Measurements from ENCODE around the gene S100A16.

S100A16 gene

DNA sequence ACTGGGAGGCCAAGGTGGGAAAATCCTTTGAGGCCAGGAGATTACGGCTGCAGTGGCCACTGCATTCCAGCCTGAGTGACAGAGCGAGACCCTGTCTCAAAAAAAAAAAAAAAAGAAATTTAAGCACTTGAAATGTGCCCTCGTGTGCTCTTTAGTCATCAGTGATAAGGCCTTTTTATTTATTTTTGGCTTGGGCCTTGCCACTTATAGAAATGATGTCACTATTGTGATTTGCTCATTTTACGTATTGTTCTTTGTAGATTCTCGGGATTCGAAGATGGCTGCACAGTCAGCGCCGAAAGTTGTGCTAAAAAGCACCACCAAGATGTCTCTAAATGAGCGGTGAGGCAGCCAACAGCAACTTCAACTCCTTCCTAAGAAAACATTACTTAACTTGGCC, 23.4 kb upstream of the S100A16 start:
- DNase-seq = no peak

DNA sequence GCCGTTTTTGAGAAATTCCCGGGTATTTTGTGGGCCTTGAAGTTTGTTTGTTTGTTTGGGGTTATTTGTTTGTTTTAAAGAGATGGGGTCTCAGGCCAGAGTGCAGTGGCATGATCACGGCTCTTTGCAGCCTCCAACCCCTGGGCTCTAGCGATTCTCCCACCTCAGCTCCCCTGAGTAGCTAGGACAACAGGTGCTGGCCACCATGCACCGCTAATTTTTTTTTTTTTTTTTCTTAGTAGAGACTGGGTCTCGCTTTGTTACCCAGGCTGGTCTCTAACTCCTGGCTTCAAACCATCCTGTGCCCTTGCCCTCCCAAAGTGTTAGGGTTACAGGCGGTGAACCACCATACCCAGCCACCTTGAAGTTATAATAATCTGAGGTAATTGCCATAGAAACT, 22.9 kb upstream of the S100A16 start:
- no peak for DNase-seq

DNA sequence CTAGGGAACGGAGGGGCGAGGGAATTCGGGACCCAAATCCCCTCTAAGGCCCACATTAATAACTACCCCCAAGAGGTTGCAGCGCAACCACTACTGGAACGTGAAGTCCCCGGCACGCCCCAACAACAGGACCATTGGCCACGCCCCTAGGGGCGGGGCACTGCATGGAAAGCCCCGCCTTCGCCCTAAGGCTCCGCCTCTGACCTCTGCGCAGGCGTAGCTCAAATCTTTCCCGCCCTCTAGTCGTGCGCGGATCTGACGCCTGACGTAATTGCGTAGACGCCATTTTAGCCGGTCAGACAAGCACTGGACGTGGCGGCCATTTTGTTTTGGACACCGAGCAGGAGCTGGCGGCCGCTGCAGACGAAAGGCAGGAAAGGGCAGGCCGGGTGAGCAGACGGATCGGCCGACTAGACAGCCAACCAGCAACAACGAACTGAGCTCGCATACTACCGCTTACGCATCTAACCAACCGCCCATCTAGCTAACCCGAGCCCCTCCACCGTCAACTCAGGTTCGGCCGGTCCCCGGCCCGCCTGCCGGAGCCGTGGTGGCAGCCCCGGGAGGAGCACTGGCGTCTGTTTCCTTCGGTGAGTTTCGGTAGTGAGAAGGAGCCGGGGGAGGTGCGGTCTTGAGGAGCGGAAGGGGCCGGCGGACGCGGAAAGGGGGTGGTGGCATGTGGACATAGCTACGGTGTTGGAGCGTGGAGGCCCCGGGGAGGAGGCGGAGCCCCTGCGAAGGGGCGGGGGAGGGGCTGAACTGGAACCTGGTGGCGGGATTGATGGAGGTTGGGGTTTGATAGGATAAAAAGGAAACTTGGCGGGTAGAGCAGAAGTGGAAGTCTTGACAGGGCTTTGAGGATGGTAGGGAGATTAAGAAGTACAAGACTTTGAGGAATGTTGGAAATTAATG, 21.1 kb upstream of the S100A16 start, which contains the start of gene CHTOP:
Gene CHTOP, plus strand, starts transcription at position 313 of the 912 bp plus-strand sequence. CDS start 2,523 bp downstream, outside the sequence.
- DNase-seq = peak; percentile 68 to 98 (median 96)

DNA sequence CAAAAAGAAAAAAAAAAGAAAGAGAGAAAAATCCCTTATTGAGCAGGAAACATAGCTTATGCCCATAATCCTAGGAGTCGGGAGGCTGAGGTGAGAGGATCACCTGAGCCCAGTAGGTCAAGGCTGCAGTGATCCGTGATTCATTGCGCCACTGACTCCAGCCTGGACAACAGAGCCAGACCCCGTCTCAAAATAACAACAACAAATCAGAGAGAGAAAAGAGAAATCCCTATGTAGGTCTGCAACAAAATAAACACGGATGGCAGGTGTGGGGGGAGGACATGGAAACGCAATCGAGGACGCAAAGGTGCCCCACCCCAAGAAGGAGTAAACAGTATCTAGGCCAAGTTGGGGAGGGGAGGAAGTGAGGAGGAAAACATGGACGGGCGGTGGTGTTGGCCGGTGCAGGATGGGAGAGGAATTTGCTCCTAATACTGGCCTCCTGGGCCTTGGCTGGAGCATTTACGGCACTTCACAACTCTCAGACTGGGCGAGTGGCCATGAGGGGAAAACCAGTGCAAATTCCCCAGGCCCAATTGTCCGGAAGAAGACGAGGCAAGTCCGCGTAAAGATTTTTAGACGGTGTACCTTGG, 20.3 kb upstream of the S100A16 start:
- DNase-seq = no peak

DNA sequence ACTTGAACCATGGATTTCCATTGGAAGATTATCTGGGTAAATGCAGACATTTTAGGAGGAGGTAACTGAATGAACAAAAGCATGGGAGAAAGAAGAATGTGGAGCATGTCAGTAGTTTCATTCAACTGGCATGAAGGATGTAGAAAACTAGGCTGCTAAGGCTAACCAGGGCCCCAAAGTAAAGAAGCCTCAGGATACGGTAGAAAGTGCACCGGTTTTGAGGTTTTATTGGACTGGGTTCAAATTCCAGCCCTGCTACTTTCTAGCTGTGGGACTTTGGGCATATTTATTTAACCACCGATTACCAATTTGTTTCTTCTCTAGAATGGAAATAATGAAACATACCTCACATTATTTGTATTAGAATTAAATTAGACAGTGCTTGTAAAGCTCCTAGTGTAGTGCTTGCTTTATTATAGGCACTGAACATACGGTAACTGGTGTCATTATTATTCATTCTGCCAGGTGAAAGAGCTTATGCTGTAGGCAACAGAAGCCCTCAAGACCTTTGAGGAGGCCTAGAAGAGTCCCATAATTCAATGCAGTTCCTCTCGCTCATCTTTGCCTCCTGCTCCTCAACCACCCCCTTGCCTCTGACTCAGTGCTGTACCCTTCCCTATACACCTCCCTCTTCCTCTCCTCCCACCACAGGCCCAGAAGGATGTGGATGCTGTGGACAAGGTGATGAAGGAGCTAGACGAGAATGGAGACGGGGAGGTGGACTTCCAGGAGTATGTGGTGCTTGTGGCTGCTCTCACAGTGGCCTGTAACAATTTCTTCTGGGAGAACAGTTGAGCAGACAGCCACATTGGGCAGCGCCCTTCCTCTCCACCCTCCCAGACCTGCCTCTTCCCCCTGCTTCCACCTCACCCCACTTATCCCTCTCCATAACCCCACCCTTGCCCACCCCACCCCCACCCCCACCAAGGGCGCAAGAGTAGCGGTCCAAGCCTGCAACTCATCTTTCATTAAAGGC, 18.4 kb upstream of the S100A16 start:
- no peak for DNase-seq

DNA sequence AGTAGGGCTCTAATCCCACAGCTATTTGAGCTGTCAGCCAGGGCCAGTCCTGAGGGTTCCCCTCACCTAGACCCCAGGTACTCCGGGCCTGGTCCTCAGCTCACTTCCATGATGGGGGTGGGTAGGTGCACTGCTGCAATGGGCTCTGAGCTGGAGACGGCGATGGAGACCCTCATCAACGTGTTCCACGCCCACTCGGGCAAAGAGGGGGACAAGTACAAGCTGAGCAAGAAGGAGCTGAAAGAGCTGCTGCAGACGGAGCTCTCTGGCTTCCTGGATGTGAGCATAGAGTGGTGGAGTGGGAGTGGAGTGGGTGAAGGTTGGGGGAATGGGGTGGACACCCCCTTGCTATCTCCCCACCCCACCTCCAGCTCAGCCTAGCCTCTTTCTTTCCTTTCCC, 17.4 kb upstream of the S100A16 start:
- peak in 1 of 14 donors; percentile 47 for DNase-seq

DNA sequence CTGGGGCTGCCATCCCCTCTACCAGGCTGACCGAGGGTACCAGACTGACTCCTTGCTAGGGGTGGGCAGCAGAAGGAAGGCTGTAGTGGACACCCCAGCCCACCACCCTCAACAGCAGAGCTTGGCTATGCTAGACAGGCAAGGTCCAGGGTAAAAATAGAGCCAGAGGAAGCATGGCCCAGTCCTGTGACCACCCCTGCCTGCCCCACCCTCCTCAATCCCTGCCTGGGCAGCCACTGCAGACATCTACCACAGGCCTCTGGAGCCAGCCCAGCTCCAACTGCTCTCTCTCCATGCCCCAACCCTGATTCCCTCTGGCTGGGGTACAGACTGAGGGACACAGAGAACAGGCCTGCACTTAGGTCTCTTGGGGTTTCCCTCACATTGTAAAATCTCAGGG, 17.0 kb upstream of the S100A16 start:
- DNase-seq = peak in 10 of 14 donors; percentile 18 to 60 (median 38)

DNA sequence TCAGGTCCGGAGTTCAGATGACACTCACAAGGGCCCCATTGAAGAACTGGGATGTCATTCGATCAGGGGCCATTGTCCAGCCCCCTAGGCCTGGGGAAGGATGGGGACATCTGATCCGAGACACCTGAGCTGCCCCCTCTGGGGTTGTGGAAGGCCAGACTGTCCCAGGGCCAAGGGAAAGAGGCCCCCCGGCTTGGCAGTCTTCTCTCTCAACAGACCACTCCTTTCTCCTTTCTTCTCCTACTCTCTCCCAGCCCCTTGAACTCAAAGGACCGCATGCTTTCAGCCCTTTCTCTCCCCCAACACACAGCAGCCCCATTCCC, 16.4 kb upstream of the S100A16 start:
- DNase-seq = peak in 1 of 14 donors; percentile 60

DNA sequence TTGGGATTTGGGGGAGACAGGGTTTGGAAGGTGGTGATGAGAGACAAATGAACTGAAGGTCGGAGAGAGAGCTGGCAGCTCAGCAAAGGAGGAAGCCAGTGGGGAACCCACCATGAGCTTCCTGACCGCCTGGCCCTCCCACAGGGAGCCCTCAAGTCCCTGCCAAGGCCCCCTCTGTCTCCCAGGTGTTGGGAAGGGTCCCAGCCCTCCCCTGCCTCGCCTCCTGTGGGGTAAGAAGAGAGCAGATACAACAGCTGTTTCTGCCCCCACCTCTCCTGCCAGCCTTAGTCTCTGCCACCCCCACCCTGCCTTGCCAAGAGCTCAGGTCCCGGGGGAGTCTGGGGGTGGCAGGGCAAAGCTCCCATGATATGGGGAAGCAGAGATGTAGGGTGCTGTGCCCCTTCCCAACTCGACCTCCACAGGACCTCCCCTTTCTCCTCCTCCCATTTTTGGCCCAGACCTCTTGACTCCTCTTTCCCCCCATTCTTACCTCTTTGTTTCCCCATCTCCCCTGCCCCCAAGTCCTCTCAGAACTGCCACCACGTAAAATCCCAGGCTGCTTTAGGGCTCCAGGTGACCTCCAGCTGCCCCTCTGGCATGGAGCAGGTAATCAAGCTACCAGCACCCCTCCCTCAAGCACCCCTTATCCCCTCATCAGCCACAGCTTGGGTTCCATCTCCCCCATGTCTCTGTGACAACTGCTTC, 15.9 kb upstream of the S100A16 start:
- DNase-seq = peak in 2 of 14 donors; percentile 56 to 57

DNA sequence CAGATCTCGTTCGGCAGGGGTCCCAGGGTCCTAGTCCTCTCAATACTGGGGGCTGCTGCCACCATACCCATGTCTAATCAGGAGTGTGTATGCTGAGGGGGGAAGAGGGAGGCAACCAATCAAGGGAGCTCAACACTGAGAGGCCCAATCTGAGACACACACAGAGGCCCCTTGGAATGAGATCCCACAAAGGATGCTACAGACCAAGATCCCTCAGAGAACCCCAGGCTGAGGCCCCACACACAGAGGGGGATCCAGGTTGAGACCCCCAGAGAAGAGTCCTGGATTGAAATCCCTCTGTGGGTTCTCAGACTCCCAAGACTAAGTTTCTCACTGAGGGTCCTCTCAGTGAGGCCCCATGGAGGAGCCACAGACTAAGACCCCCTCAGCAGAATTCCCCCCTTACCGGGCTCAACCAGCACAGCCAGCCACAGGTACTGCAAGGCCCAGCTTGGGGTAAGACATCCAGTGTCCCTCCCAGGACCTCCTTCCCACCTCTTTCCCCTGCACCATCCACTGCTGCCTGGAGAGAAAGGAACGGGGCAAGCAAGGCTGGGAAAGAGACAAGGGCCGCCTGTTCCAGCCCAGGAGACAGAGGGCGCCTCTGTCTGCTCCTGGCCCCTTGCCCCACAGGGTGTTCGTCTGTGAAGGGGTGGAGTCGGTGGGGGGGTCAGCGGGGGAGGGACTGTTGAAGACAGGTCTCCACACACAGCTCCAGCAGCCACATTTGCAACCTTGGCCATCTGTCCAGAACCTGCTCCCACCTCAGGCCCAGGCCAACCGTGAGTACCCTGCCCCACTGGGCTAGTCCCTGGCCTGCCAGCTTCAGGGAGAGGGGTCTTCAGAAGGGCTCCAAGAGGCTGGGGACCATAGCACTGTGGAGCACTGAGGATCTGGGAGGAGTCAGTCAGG, 15.0 kb upstream of the S100A16 start, which contains the start of gene S100A1:
Gene S100A1, plus strand, starts transcription at position 720 of the 912 bp plus-strand sequence. CDS start 2,088 bp downstream, outside the sequence.
- DNase-seq = peak in 12 of 14 donors; percentile 14 to 91 (median 65)

DNA sequence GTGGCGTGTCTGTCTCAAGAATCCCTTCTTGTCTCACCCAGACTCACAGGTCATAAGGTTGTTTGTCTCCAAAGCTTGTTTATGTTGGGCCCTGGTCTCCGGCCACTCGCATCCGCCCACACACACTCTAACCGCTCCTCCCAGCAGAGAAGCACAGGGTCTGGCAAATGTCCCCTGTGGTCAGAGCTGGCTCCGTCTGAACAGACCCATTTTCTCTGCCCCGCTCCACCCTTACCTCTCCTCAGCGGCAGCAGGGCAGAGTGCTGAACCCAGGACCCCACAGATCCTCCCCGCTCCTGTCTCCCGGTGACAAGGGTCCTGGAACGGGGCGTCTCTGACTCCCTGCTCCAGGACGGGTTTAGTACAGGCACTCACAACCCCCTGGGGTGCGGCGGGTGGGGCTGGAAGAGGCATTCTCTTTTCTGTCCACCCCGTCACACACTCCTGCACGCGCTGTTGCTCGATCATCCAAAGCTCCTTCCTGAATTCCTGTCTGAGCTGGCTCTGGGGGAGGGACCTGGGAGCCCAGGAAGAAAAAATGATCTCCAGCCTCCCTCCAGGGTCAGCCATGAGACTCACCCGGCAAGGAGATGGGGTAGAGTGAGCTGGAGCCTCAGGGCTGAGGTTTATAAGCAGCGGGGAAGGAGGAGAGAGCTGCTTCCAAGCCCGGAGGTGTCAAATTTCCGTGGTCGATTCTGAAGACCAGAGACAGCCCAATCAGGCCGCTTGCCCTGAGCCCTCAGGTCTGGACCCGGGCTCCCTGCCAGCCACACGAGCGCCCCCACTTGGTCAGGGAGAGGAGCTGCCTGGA, 14.2 kb upstream of the S100A16 start, which contains the start of gene S100A13:
Gene S100A13, minus strand, starts transcription at position 602 of the 811 bp plus-strand sequence. CDS start 1,033 bp downstream, outside the sequence.
- DNase-seq = peak in 11 of 14 donors; percentile 52 to 84 (median 68)

DNA sequence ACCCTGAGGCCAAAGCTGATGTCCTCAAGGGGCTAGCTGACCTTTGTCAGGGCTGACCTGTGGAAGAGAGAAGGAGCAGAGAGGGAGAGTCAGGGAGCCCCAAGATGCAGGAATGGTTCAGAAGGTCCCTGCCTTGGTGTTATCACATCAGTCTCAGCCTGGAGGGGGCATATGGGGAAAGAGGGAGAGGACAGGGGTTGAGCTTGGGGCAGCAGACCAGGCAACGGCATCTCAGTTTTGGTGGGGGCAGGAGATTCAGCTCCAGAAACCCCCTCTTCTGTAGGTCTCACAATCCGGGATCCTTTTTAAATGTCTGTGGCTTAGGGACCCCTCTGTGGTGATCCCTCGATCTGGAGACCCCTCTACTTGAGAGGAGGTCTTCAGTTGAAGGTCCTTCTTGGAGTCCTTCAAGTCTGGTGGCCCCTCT, 13.6 kb upstream of the S100A16 start:
- no peak for DNase-seq

DNA sequence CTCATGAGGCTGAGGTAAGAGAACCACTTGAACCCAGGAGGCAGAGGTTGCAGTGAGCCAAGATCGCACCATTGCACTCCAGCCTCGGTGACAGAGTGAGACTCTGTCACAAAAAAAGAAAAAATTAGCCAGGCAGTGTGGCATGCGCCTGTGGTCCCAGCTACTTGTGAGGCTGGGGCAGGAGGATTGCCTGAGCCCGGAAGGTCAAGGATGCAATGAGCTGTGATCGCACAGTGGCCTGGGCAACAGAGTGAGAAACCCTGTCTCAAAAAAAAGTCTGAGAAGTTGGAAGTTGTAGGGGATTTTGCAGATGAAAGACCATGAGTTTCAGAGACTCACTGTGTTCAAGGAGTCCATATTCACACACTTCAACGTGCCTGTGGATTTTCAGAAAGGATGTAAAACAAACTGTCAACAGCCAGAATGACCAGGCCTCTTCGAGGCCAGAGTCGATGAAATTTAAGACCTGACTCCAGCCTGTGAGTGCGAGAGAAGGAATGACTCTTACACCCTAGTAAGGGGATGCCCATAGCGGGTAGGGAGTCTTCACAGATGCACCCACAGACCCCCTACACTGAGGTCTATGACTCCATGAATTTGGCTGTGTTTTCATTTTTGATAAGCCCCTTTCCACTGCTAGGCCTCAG, 12.2 kb upstream of the S100A16 start:
- DNase-seq = no peak

DNA sequence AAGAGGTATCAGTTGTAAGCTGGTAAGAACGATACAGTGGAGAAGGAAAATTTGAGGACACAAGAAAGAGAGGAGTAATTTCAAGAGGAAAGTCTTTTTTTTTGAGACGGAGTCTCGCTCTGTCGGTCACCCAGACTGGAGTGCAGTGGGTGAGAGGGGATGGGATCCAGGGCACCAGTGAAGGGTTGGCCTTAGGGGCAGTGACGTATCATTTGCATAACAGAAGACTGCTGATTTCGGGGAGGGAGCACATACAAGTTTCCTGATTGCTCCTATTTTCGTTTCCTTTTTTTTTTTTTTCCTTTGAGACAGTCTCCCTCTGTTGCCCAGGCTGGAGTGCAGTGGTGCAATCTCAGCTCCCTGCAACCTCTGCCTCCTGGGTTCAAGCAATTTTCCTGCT, 10.2 kb upstream of the S100A16 start:
- DNase-seq = no peak

DNA sequence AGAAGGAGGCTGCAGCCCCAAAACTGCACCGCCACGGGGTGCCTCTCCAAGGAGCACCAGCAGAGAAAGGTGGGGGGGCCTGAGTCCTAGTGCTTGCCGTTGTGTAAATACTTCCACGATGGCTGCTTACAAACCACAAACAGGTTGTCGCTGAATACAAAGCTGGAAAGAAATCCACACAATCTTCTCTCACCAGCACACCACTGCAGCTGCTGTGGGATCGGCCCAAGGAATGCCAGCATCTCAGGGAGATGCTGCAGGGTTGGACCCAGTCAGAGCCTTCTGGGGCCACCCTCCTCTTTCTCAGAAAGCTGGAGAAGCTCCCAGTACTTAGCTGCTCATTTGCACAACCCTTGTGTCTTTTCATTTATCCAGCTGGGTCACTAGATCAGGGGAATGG, 6.2 kb upstream of the S100A16 start:
- DNase-seq = no peak

DNA sequence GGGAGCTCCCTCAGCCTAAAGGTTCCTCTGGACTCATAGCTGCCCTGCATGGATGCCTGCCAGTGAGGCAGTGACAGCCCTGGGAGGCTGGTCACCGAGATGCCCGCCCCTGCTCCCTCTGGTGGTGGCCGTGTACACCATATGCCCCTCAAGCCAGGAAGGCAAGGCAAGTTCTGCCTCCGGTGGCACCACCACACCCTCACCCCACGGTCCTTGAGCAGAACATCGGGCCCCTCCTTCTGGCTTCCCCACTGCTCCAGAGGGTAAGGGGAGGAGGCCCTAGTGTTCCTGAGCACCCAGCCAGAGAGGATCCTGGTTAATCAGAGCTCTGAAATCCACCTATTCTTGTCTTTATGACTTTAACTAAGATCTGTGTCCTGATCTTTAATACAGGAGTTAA, 4.7 kb upstream of the S100A16 start:
- DNase-seq = peak in 4 of 14 donors; percentile 28 to 54 (median 32)

DNA sequence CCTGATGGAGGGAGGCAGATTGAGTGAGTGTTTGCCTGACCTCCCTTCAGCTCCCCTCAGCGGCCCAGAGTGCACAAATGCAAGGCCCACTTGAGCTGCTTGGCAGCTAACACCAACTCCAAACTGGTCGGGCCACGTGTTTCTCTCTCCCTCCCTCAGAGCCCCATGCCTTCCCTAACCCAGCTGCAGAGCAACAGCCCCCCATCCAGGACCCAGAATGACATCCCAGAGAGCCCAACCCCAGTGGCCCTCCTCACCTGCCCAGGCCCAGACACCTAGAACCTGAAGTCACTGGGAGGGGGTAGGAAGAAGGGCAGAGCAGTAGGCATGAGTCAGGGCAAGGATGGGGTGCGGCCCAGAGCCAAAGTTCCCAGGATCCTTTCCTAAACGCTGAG, 4.0 kb upstream of the S100A16 start:
- no peak for DNase-seq

DNA sequence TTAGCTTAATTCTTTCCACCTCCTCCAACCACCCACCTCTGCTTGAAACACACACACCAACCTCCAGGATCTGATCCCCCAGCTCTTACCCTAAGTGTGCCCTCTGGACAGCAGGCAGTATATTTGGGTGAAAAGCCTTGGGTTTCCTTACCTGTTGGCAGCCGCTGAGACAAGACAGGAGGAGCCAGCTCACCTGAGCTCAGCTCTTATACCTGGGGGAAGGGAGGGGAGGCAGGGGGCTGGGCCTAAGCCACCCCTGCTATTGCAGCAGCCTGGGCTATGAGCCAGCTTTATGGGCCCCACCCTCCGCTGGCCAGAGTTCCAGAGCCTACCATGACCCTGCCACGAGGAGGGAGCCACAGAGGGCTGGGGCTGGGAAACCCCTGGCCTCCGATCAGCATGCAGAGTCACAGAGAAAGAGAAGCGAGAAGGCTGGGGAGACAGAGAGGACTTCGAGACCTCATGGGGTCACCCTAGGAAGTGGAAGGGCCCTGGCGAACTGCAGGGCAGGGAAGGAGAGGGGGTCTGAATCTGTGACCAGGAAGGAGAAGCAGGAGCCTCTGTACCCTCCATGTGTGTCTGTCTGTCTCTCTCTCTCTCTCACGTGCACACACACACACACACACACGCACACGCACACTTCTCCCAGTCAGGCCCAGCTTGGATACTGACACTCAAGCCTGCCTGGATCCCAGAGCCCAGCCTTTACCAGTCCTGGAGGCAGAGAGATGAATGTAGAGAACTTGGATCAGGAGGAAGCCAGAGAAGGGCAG, 3.4 kb upstream of the S100A16 start, which contains the start of gene S100A14:
Gene S100A14, minus strand, starts transcription at position 182 of the 773 bp plus-strand sequence. CDS start 467 bp downstream, outside the sequence.
- DNase-seq = no peak

Data from C1 segment of cervical spinal cord (tissue), 14 donors.